ENCODE results near the gene ASPG.

The ASPG gene

DNA sequence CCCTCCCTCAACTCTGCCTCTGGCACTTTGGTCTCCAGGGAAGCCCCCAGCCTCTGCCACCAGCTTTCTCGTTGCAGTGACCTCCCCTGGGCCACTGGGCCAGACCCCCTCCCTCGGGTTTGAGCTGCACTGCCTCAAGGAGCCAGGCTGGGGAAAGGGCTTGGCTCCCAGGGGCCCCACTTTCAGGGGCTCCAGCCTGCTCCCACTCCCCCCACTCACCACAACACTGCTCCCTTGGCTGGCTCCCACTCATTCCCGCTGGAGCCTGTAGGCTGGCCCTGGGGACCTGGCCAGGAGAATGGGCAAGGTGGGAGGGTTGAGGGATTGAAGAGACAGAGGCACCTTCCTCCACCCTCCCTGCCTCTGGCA, 33.6 kb downstream of the ASPG start:
- no peak for DNase-seq

- no peak for DNase-seq
Observed at GRCh38 chr14:104119488-104120251, 34.2 kb downstream of the ASPG start.

DNA sequence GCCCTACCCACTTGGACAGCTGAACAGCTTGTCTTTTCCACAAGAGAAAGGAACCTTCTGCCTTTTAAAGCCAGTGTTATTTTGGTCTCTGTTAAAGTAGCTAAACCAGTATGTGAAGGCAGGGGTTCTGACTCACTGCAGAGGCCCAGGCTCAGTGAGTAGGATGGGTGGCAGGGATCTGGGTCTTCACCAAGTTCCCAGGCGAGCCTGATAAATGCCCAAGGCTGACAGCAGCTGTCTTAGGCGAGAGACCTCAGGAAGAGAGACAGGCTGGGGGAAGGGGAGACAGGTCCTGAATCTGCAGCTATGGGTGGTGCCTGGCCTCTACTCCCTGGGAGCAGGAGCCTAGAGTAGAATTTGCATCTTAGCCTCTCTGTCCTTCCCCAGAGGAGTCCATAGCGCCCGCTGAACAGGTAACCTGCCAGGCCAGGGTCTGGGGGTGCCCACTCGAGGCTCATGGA, 34.8 kb downstream of the ASPG start:
- DNase-seq: no peak

GRCh38 chr14:104121142-104121541, 35.6 kb downstream of the ASPG start:
- DNase-seq: no peak

DNA sequence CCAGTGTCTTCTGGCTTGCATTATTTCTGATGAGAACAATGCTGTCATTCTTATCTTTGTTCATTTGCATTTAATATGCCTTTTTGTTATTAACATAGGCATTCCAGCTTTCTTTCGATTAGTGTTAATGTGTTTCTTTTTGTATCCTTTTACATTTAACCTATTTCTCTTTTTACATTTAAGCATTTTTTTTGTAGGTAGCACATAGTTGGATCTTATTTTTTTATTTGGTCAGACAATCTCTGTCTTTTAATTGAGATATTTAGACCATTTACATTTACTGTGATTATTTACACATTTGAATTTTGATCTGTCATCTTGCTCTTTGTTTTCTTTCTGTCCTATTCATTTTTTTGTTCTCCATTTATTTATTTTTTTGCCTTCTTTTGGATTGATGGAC, 38.4 kb downstream of the ASPG start:
- DNase-seq: no peak

DNA sequence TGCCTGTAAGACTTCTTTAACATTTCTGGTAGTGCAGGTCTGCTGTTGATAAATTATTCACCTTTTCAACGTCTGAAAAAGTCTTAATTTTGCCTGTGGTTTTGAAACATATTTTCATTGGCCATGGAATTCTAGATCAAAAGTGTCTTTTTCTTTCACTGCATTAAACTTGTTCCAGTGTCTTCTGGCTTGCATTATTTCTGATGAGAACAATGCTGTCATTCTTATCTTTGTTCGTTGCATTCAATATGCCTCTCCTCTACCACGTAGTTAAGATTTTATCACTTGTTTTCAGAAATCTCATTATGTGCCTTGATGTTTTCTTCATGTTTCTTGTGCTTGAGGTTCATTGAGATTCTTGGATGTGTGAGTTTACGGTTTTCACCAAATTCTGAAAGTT, 39.5 kb downstream of the ASPG start:
- no peak for DNase-seq

GRCh38 chr14:104126753-104127152, 41.3 kb downstream of the ASPG start:
- no peak for DNase-seq

- no peak for DNase-seq
Observed at GRCh38 chr14:104128981-104129380, 43.5 kb downstream of the ASPG start.

DNA sequence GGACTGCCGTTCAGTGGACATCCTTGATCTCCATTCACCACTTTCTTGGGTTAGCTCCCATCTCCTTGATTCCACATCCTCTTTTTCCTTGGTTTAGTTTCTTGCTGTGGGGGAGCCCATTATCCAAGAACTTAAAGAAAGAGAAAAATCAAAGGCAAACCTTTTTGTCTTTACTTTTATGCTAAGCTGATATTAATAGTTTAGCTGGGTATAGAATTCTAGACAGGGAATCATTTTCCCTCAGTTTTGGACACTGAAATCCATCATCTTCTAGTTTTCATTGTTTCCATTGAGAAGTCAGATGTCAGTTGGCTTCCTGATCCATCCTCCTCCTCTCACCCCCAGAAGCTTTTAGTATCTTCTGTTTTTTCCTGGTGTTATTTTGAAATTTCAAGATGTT, 44.1 kb downstream of the ASPG start:
- no peak for DNase-seq

DNA sequence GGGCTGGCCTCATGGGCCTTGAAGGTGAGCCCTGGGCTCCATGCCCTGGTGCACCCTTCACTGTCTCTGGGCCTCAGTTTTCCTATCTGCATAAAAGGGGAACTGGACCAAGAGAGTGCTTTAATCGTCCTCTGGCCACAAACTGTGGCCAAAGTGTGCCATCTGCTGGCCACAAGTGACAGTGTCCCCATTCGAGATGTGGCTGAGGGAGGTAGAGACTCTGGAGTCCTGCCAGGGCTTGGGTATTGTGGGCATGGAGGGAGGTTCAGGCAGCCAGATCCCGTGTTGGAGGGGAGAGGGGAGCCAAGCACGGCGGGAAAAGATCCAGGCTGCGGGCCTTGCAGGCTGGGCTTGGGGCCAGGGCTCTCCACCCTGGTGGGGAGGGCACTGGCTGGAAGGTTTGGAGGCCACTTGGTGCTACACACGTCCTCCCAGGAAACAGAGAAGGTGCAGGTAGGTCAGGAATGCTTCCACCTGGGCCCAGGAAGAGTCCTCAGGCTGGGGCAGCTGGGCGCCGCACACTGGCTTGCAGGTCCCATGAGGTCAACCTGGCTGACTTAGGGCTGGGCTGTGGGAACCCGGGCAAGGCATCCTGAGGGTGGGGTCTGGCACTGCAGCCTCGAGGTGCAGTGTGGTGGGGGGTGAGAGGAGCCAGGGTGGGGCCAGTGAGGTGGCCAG, 45.6 kb downstream of the ASPG start:
- DNase-seq: no peak

GRCh38 chr14:104131968-104132732, 46.6 kb downstream of the ASPG start:
- no peak for DNase-seq

DNA sequence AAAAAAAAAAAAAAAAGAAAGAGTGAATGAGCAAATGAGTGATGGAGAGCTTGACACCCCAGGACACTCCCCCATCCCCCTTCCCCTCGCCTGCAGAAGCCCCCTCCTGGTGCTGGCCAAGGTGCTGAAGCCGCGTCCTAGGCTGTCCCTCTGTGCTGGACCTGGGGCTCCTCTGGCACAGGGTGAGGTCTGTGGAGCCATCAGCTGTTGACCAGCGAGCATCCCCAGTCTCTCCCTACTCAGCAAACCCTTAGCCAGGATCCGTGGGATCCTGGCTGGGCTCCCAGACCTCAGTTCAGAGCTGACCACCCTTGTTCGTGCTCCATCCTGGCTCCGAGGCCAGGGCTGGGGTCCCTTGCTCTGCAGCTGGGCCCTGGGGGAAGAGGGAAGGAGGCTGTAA, 47.5 kb downstream of the ASPG start:
- no peak for DNase-seq

- DNase-seq: no peak
Observed at GRCh38 chr14:104133496-104133895, 48.0 kb downstream of the ASPG start.

DNA sequence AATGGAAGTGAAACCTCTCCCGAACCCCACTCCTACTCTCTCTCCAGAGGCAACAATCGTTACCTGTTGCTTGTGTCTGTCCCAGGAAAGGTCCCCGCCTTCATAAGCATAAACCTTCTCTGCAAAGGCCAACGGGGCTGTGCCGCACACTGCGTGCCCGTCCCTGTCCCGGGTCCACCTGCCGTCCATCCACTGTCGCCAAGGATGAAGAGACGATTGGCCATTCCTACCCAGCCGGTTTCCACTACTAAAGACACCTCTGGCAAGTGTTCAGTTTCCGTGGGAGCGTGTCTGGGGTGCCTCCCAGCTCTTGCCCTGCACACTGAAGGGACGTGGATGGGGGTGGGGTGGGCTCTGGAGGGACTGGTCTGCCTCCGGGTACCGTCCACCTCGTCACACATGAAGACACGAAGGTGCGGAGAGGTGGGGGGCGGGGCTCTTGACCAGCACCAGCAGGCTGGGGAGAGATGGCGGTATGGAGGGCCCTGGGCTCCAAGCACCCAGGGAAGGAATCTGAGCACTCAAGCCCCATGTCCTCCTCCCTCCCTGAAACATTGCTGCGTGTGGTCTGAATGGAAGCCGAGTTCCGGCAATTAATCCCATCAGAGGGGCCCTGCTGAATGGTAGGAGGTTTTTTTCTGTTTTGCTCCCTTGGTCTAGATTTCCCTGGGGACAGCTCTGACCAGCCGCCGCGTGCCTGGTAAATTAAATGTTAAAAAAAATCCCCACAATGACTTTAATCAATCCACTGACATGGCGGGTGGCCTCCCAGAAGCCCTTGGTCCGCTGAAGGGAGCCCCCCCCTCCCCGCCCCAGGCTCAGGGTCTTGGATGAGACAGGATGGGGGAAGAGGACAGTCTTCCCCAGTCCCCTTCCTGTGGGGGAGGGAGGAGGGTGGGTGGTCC, 48.8 kb downstream of the ASPG start:
- DNase-seq: no peak

DNA sequence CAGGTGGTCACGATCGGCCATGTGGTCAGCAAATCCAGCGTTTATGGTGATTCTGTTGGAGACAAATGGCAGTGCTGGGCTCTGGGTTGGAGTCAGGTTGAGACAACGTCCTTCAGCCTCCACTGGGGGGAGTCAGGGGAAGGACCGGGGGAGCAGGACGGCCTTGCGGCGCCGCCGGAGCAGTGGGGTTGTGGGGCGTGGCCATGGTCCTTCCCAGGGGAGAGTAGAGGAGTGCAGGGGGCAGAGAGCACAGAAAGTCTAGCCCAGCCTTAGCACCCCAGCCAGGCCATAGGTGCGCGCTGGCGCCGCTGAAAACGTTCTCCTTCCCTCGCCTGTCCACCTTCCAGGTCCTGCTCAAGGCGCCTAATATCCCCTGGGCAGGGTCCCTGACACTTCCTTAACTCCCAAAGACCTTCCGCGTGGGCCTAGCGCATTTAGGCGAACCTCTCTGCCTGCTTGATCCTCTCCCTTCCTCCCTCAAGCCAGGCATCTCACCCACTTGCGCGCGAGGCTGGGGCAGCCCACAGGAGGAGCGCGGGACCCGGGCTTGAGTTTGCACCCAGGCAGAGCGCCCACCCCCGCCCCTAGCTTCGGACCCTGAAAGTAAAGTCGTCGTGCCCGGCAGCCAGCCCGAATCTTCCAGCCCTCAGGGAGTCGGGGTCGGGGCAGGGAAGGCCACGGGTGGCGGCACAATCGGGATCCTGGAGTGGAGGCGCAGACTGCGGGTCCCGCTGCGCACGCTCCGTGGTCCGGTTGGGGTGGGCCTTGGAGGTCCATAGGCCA, 49.8 kb downstream of the ASPG start:
- DNase-seq: no peak

DNA sequence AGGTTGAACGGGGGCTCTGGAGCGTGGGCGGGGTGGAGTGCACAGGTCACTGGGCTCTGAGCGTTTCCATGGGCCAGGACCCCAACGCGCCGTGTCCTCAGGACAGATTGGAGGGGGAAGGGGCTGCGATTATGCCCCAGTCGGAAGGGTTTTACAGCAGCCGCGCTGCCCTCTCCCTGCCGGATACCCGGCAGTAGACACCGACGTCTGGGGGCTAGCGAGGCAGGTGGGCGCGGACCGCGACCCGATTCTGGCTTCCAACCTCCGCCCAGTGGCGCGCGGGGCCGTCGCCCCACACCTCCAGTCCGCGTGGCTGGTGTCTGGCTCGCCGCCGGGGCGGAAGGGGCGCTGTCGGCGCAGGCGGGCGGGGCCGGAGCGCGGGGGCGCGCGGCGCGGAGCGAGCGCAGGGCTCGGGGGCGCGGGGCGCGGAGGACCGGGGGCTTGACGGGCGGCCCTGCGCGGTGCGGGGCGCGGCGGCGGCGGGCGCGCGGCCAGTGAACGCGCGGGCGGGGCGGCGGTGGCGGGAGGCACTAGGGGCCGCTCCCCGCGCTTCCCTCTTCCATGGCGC, 50.5 kb downstream of the ASPG start:
- no peak for DNase-seq

GRCh38 chr14:104136472-104137296, 51.2 kb downstream of the ASPG start:
- no peak for DNase-seq

- peak; percentile 51 to 63 for DNase-seq
Observed at GRCh38 chr14:104137297-104138097, 52.0 kb downstream of the ASPG start.

DNA sequence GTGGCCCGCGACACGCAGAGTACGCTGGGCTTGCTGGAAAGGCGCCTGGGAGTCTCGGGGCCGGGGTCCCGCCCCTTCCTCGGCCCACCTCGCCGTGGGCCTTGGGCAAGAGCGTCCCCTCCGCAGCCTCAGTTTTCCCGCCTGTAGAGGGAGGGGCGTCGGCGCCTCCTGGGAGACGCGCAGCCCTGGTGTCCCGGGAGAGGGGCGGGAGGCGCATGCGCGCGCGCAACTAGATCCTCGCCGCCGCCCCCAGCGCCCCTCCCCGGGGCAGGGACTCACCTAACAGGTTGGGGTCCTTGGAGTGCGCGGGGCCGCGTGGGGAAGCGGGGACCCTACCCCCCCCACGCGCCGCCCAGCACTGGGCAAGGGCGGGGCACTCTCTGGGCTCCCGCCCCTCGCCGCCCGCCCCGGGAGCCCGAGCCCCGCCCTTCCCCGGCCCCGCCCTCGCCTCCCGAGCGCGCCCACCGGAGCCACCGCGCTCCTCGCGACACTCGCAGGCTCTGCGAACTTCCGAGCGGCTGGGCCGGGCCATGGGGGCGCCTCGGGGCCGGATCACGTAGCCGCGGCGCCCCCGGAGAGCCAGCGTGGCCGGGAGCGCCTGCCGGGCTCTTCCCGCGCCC, 52.7 kb downstream of the ASPG start, which contains the start of gene KIF26A:
KIF26A (plus strand) TSS at position 490 of the 620 bp plus-strand sequence. CDS start 136 bp downstream, outside the sequence.
- no peak for DNase-seq

Measured in activated CD4-positive, alpha-beta T cell treated with anti-CD3 and anti-CD28 coated beads for 4 hours (primary cell).